AG10803 (cell line): Measurements from ENCODE around the gene CDK12.

ENCODE experiments used
- DNase-seq: peaks from one replicate; pipeline ENCODE4 v3.0.0; 2010; ENCODE audit warnings: low read depth
- H3K4me3 ChIP-seq: 2 replicates; pipeline ENCODE4 v1.5.1; 2011; ENCODE audit warnings: mild to moderate bottlenecking, low read length, control low read depth
- CTCF ChIP-seq: conservative IDR thresholded peaks from 2 replicates; pipeline ENCODE4 v1.5.1; 2011; ENCODE audit warnings: mild to moderate bottlenecking, low read length, control low read depth, inconsistent platforms

CDK12 gene

GRCh38 chr17:39553341-39553945 is 92.2 kb downstream of the CDK12 start:
- DNase-seq, result peak; percentile 28
- H3K4me3 ChIP-seq, result no peak overlapping the region
- no peak for TF ChIP-seq CTCF

GRCh38 chr17:39555368-39555767 is 94.1 kb downstream of the CDK12 start:
- no peak for DNase-seq
- H3K4me3 ChIP-seq, result no peak overlapping the region
- no peak for TF ChIP-seq CTCF

DNA sequence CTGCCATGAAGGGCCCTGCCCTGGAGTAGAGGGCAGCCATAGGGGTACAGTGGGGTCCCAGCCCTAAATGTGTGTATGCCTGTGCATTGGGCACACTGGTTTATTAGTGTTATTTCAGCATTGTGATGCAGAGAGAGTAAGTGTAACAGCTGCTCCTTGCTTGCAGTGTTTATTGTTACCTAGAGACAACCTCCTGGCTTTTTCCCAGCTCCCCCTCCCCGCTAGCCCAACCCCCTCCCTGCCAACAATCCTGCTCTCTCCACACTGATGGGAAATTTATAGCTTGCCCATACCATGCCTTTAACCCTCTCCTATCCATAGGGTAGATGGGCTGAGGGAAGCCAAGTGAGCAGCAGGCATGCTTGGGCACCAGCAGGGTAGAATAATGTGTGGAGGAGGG is 95.1 kb downstream of the CDK12 start:
- DNase-seq, result no peak
- H3K4me3 ChIP-seq, result no peak overlapping the region
- no peak for TF ChIP-seq CTCF

GRCh38 chr17:39562395-39562794 is 101.1 kb downstream of the CDK12 start:
- no peak for TF ChIP-seq CTCF
- DNase-seq, result no peak
- no peak overlapping the region for H3K4me3 ChIP-seq

DNA sequence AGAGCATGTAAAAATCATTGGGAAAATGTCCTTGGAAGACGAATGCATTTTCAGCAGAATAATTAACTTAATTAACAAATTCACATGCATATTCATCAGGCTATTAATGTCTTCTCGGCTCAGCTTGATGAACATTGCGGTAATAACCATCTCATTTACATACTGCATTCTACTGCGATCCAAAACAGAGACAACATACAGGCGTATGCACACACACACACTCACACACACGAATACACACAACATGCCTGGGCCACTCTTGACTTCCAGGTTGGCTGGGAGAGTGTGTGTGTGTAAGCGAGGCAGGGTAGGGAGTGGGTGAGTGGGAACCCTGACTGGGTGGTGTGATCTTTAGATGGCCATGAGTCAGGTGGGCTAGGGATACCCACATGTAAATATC is 101.7 kb downstream of the CDK12 start:
- TF ChIP-seq CTCF, result no peak
- DNase-seq, result no peak
- H3K4me3 ChIP-seq, result no peak overlapping the region

- no peak overlapping the region for H3K4me3 ChIP-seq
- no peak for DNase-seq
- no peak for TF ChIP-seq CTCF
These were observed 102.2 kb downstream of the CDK12 start for GRCh38 chr17:39563476-39563875.

DNA sequence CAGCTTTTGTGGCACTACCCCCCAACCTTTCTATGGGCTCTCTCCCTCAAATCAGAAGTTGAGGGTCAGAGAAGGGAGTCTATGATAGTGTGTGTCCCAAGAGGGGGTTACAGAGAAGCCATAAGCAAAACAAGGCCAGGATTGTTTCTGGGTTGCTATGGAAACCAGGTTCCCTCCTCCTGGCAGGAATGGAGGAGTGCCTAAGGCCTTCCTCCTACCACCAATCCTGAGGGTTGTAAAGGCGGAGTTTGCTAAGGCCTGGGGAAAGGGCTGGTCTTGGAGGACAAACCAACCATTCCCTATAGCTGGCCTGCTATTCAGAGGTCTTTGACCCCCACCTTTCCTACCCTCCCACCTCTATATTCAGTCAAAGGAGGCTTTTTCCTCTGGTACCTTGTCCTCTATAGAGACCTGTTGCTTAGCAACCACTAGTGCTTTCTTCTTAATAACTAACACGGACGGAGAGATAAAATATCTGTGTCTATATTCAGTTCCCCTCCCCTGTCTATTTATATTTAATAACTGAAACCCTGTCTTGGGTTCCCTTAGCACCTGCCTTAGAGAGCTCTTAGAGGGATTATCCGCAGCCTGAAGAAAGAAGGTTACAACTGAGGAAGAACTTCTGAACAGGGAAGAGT is 103.0 kb downstream of the CDK12 start:
- TF ChIP-seq CTCF, result no peak
- H3K4me3 ChIP-seq, result no peak overlapping the region
- DNase-seq, result no peak
